HG02678 (cell line): ENCODE measurements around the gene VAC14.

ENCODE experiments used
- ATAC-seq: cut with Tn5 transposase; IDR thresholded peaks from one replicate; pipeline ENCODE4 v1.9.1; 2021; ENCODE audit warnings: mild to moderate bottlenecking, moderate library complexity; ENCODE audit not compliant: unreplicated experiment

The VAC14 gene

GRCh38 chr16:70765491-70765890, 35.5 kb downstream of the VAC14 start:
- no peak for ATAC-seq

GRCh38 chr16:70764632-70765031, 36.3 kb downstream of the VAC14 start:
- no peak for ATAC-seq

GRCh38 chr16:70760221-70760620, 40.7 kb downstream of the VAC14 start:
- no peak for ATAC-seq

- ATAC-seq: no peak
Observed at GRCh38 chr16:70759666-70760065, 41.3 kb downstream of the VAC14 start.

GRCh38 chr16:70758786-70759185, 42.2 kb downstream of the VAC14 start:
- ATAC-seq: no peak

GRCh38 chr16:70757183-70757582, 43.8 kb downstream of the VAC14 start:
- no peak for ATAC-seq

- no peak for ATAC-seq
Observed at GRCh38 chr16:70756071-70756470, 44.9 kb downstream of the VAC14 start.

- ATAC-seq: no peak
Observed at GRCh38 chr16:70754851-70755600, 45.9 kb downstream of the VAC14 start.

- no peak for ATAC-seq
Observed at GRCh38 chr16:70754371-70754770, 46.6 kb downstream of the VAC14 start.

GRCh38 chr16:70753694-70754325, 47.1 kb downstream of the VAC14 start:
- no peak for ATAC-seq

- no peak for ATAC-seq
Observed at GRCh38 chr16:70753228-70753627, 47.7 kb downstream of the VAC14 start.

- no peak for ATAC-seq
Observed at GRCh38 chr16:70752426-70752825, 48.5 kb downstream of the VAC14 start.

GRCh38 chr16:70751593-70751992, 49.4 kb downstream of the VAC14 start:
- ATAC-seq: no peak

- ATAC-seq: no peak
Observed at GRCh38 chr16:70750893-70751467, 50.0 kb downstream of the VAC14 start.

GRCh38 chr16:70749681-70750601, 51.0 kb downstream of the VAC14 start:
- no peak for ATAC-seq

- no peak for ATAC-seq
Observed at GRCh38 chr16:70749006-70749678, 51.8 kb downstream of the VAC14 start.

GRCh38 chr16:70747703-70748631, 53.0 kb downstream of the VAC14 start:
- no peak for ATAC-seq

- peak; percentile 56 for ATAC-seq
Observed at GRCh38 chr16:70746708-70747424, 54.1 kb downstream of the VAC14 start.
